ENCODE results near the gene MNT.

DNA sequence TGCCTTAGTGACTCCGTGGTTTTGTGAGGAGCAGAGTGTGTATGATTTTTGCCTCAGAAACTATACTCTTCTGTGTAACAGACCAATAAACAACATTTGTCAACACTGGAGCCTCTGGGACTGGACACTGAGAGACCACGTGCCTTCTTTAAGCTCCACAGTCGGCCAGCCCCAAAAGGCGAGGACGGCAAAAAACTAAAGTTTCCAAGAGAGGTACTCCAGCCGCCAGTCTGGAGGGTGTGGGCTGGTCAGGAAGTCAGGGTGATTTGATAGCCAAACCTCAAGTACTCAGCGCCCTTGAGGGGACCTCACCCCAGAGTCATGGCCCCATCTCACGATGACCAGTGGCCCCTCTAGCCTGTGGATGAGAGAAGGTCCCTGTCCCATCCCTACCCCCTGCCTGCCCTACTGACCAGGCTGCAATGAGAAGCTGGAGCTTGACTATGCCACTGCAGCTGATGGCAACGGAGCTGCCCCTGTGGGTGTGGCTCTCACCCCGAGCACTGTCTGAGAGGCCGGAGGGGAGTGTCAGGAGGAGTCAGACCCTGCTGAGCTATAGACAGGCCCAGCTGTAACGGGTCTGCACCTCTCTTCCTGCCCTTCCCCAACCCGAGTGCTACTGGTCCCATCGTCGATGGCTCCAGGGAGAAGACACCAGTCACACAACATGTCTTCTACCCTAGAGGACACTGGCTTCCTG is 19.8 kb downstream of the MNT start:
- TF ChIP-seq, protein P1, sequence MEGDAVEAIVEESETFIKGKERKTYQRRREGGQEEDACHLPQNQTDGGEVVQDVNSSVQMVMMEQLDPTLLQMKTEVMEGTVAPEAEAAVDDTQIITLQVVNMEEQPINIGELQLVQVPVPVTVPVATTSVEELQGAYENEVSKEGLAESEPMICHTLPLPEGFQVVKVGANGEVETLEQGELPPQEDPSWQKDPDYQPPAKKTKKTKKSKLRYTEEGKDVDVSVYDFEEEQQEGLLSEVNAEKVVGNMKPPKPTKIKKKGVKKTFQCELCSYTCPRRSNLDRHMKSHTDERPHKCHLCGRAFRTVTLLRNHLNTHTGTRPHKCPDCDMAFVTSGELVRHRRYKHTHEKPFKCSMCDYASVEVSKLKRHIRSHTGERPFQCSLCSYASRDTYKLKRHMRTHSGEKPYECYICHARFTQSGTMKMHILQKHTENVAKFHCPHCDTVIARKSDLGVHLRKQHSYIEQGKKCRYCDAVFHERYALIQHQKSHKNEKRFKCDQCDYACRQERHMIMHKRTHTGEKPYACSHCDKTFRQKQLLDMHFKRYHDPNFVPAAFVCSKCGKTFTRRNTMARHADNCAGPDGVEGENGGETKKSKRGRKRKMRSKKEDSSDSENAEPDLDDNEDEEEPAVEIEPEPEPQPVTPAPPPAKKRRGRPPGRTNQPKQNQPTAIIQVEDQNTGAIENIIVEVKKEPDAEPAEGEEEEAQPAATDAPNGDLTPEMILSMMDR (IDR thresholded peaks at IDR 0.05 in 8 of 11, conservative IDR thresholded peaks at IDR 0.05 in 3 of 11) = no peak
- no peak for TF ChIP-seq POLR2A (IDR thresholded peaks at IDR 0.05)

Data from spleen (tissue), 7 donors.